PFSK-1 (cell line): Measurements from ENCODE around the gene CALML3.

ENCODE experiments used
- FOXP2 ChIP-seq: optimal IDR thresholded peaks from 2 replicates; pipeline ENCODE3; 2011; ENCODE audit warnings: borderline replicate concordance, control low read depth, inconsistent platforms; ENCODE audit not compliant: insufficient read depth; ENCODE audit errors: extremely low read length, extremely low read depth
- POLR2AphosphoS5 ChIP-seq: IDR thresholded peaks from 2 replicates; pipeline ENCODE4 v1.6.1; 2012; ENCODE audit warnings: low read depth, mild to moderate bottlenecking, control low read depth, low read length, moderate library complexity
- SIN3A ChIP-seq: IDR thresholded peaks from 2 replicates; pipeline ENCODE4 v1.6.1; 2012; ENCODE audit warnings: mild to moderate bottlenecking, low read length, moderate library complexity, borderline replicate concordance; ENCODE audit not compliant: insufficient read depth
- TAF1 ChIP-seq: IDR thresholded peaks from 2 replicates; pipeline ENCODE4 v1.6.1; 2012; ENCODE audit warnings: low read length, control low read depth, borderline replicate concordance; ENCODE audit not compliant: insufficient read depth
- TF ChIP-seq, protein P1 (sequence below), 2 experiments: IDR thresholded peaks; 2 replicates each; pipeline versions ENCODE4 v1.6.1 to v1.8.0; 2011 to 2012; ENCODE audit warnings: low read depth in 2 of 2, low read length in 2 of 2, control low read depth in 1 of 2, inconsistent platforms in 1 of 2, mild to moderate bottlenecking in 1 of 2, moderate library complexity in 1 of 2; ENCODE audit not compliant: insufficient read depth in 1 of 2

DNA sequence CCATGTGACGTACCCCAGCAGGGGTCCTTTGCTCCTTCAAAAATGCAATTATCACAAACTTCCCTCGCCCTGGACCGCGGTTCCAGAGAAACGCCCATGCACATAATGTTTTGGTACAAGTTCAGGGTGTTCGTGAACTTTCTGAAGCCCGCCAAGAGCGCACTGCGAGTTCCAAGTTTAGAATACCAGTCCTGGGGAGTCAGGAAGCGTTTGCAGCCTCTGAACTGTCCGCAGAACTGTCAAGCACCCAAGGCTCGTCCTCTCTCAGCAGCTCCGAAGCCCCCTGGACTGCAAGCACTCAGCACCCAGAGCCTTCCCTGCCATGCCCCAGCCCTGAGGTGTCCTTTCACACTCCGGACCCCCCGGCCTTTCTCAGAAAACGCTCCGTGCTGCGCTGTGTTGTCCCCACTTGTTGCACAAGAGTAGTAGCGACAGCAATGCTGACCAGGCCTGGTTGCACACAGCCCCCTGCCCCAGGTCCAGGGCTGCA lies 30.3 kb downstream of the CALML3 start:
- TF ChIP-seq POLR2AphosphoS5 (no peak), TAF1 (no peak), SIN3A (no peak), FOXP2 (no peak)
- TF ChIP-seq, protein P1, sequence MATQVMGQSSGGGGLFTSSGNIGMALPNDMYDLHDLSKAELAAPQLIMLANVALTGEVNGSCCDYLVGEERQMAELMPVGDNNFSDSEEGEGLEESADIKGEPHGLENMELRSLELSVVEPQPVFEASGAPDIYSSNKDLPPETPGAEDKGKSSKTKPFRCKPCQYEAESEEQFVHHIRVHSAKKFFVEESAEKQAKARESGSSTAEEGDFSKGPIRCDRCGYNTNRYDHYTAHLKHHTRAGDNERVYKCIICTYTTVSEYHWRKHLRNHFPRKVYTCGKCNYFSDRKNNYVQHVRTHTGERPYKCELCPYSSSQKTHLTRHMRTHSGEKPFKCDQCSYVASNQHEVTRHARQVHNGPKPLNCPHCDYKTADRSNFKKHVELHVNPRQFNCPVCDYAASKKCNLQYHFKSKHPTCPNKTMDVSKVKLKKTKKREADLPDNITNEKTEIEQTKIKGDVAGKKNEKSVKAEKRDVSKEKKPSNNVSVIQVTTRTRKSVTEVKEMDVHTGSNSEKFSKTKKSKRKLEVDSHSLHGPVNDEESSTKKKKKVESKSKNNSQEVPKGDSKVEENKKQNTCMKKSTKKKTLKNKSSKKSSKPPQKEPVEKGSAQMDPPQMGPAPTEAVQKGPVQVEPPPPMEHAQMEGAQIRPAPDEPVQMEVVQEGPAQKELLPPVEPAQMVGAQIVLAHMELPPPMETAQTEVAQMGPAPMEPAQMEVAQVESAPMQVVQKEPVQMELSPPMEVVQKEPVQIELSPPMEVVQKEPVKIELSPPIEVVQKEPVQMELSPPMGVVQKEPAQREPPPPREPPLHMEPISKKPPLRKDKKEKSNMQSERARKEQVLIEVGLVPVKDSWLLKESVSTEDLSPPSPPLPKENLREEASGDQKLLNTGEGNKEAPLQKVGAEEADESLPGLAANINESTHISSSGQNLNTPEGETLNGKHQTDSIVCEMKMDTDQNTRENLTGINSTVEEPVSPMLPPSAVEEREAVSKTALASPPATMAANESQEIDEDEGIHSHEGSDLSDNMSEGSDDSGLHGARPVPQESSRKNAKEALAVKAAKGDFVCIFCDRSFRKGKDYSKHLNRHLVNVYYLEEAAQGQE (IDR thresholded peaks at IDR 0.05; ENCODE audit: insufficient read depth in 1 of 2, low read depth in 2 of 2, low read length in 2 of 2): no peak
